ENCODE data around the gene ZSCAN26.

GRCh38 chr6:28263922-28264321 lies 3.0 kb upstream of the ZSCAN26 start:
- TF ChIP-seq TSHZ2 (CRISPR knock-in tag; IDR thresholded peaks at IDR 0.05): no peak
- TF ChIP-seq, protein P1, sequence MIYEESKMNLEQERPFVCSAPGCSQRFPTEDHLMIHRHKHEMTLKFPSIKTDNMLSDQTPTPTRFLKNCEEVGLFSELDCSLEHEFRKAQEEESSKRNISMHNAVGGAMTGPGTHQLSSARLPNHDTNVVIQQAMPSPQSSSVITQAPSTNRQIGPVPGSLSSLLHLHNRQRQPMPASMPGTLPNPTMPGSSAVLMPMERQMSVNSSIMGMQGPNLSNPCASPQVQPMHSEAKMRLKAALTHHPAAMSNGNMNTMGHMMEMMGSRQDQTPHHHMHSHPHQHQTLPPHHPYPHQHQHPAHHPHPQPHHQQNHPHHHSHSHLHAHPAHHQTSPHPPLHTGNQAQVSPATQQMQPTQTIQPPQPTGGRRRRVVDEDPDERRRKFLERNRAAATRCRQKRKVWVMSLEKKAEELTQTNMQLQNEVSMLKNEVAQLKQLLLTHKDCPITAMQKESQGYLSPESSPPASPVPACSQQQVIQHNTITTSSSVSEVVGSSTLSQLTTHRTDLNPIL (CRISPR knock-in tag; IDR thresholded peaks at IDR 0.05; ENCODE audit: low read depth): no peak
- no peak for TF ChIP-seq ZFP3 (CRISPR knock-in tag; IDR thresholded peaks at IDR 0.05)
- TF ChIP-seq TOX (CRISPR knock-in tag; IDR thresholded peaks at IDR 0.05; ENCODE audit: borderline replicate concordance): no peak
- TF ChIP-seq SNAI2 (CRISPR knock-in tag; IDR thresholded peaks at IDR 0.05): no peak
- TF ChIP-seq ISL1 (CRISPR knock-in tag; IDR thresholded peaks at IDR 0.05): no peak
- TF ChIP-seq, protein P2, sequence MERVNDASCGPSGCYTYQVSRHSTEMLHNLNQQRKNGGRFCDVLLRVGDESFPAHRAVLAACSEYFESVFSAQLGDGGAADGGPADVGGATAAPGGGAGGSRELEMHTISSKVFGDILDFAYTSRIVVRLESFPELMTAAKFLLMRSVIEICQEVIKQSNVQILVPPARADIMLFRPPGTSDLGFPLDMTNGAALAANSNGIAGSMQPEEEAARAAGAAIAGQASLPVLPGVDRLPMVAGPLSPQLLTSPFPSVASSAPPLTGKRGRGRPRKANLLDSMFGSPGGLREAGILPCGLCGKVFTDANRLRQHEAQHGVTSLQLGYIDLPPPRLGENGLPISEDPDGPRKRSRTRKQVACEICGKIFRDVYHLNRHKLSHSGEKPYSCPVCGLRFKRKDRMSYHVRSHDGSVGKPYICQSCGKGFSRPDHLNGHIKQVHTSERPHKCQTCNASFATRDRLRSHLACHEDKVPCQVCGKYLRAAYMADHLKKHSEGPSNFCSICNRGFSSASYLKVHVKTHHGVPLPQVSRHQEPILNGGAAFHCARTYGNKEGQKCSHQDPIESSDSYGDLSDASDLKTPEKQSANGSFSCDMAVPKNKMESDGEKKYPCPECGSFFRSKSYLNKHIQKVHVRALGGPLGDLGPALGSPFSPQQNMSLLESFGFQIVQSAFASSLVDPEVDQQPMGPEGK (CRISPR knock-in tag; IDR thresholded peaks at IDR 0.05; ENCODE audit: borderline replicate concordance): no peak
- no peak for TF ChIP-seq ARNTL (CRISPR knock-in tag; IDR thresholded peaks at IDR 0.05; ENCODE audit: borderline replicate concordance, low read depth)
- no peak for TF ChIP-seq CSDC2 (CRISPR knock-in tag; IDR thresholded peaks at IDR 0.05)
- no peak for TF ChIP-seq ZFP30 (CRISPR knock-in tag; IDR thresholded peaks at IDR 0.05)
- no peak for TF ChIP-seq ESRRG (CRISPR knock-in tag; IDR thresholded peaks at IDR 0.05)
- TF ChIP-seq RARB (CRISPR knock-in tag; IDR thresholded peaks at IDR 0.05): no peak
